Measurements from ENCODE around the gene DOCK1.

- no peak for TF ChIP-seq CTCF (IDR thresholded peaks at IDR 0.05)
- no peak for TF ChIP-seq ZFX (IDR thresholded peaks at IDR 0.05; ENCODE audit: borderline replicate concordance)
These were observed 19.7 kb downstream of the DOCK1 start for GRCh38 chr10:126924915-126925300.

Data from 22Rv1 (cell line).